IMR-90 (cell line): Measurements from ENCODE around the gene HPSE2.

Experiments
- BHLHE40 ChIP-seq: fragments of 150-350 bp; IDR thresholded peaks from 2 replicates; pipeline ENCODE4 v1.6.1; 2016; ENCODE audit warnings: mild to moderate bottlenecking, low read depth, low read length
- CHD1 ChIP-seq: IDR thresholded peaks from 2 replicates; pipeline ENCODE4 v1.6.1; 2012; ENCODE audit warnings: low read depth, low read length, improper control_type of control experiment
- CTCF ChIP-seq: conservative IDR thresholded peaks from 2 replicates; pipeline ENCODE4 v1.5.1; 2012; ENCODE audit warnings: mild to moderate bottlenecking, low read depth, low read length, improper control_type of control experiment
- MAZ ChIP-seq: IDR thresholded peaks from 2 replicates; pipeline ENCODE4 v1.6.1; 2012; ENCODE audit warnings: low read depth, mild to moderate bottlenecking, low read length, improper control_type of control experiment, moderate library complexity, borderline replicate concordance
- NFE2L2 ChIP-seq: fragments of 150-350 bp; IDR thresholded peaks from 2 replicates; pipeline ENCODE4 v1.6.1; 2016; ENCODE audit warnings: low read depth, mild to moderate bottlenecking, low read length
- POLR2A ChIP-seq: IDR thresholded peaks from 2 replicates; pipeline ENCODE4 v1.6.1; 2012; ENCODE audit warnings: mild to moderate bottlenecking, low read depth, low read length
- RFX5 ChIP-seq: IDR thresholded peaks from 2 replicates; pipeline ENCODE4 v1.8.0; 2012; ENCODE audit warnings: low read depth, mild to moderate bottlenecking, low read length, moderate library complexity
- SMC3 ChIP-seq: fragments of 150-350 bp; IDR thresholded peaks from 2 replicates; pipeline ENCODE4 v1.6.1; 2016; ENCODE audit warnings: low read depth, mild to moderate bottlenecking, antibody characterized with exemption, low read length, moderate library complexity

GRCh38 chr10:98790817-98791216 lies 444.8 kb downstream of the HPSE2 start:
- TF ChIP-seq POLR2A (no peak), CTCF (peak; percentile 29), NFE2L2 (no peak), BHLHE40 (no peak), RFX5 (no peak), MAZ (no peak), CHD1 (no peak), SMC3 (peak; percentile 26; the same call in 1 of the 2 replicates)
